ENCODE measurements around the gene ARHGAP31.
"Not testable (repeated sequence)": the region's sequence is repeated elsewhere in the genome, so short reads cannot be mapped to it uniquely, and the experiment has no call there.

The ARHGAP31 gene

DNA sequence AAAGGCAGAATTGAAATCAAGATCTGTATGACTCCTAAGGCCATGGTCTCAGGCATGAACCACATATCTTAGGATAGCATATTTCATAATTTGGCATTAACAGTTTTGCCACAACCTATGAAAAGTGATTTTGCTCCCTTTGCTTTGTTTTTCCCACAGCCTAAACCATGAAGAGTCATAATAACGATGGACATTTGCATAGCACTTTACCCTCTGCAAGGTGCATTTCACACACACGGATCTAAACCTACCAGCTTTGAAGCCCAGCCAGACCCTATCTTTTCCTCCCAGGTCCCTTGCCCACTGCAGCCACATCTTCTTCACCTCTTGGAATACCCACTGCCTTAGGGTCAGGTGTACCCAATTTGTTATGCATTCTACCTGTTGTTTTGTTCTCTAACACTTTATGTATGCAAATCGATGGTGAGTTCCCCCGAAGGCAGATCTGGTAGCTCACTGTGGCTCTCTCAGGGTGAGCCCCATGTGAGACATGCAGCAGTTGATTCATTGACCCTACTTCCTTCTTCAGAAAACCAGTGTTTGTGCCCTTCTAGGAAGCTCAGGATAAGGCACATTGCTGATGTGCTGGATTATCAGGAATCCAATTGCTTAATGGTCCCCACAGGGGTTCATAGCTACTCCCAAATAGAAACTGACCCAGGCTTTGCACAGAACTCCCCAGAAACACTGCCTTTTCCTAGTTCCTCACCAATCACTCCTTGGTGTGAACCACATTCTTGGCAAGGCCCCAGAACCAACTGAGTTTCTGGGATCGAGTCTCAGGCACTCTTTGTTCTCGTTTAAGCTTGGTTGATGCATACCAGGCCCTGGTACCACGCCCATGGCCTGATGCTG is 8.7 kb downstream of the ARHGAP31 start:
- no peak for DNase-seq
- TF ChIP-seq GATA1 (IDR thresholded peaks at IDR 0.05; ENCODE audit: low read depth, low read length) (no peak), POLR2A (IDR thresholded peaks at IDR 0.05; ENCODE audit: low read length) (no peak)

GRCh38 chr3:119304201-119304713 is 10.1 kb downstream of the ARHGAP31 start:
- DNase-seq: no peak
- TF ChIP-seq POLR2A (IDR thresholded peaks at IDR 0.05; ENCODE audit: low read length): no peak
- TF ChIP-seq GATA1 (IDR thresholded peaks at IDR 0.05; ENCODE audit: low read depth, low read length): no peak

- DNase-seq: no peak
Measured at GRCh38 chr3:119305286-119305685, 11.1 kb downstream of the ARHGAP31 start.

DNA sequence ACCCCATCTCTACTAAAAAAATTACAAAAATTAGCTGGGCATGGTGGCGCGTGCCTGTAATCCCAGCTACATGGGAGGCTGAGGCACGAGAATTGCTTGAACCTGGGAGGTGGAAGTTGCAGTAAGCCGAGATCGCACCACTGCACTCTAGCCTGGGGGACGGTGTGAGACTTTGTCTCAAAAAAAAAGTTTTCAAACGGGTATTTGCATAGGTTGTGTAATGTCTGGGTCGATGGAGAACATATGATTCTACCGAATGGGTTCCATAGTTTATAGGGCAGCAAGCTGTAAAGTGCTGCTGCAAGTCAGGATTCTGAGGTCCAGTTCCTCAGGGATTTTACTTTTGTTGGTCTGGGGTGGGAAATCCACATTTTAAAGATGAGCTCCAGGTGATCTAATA is 12.2 kb downstream of the ARHGAP31 start:
- DNase-seq: not testable (repeated sequence)

More at GRCh38 chr3:119305286-119305685, 11.1 kb downstream of the ARHGAP31 start:
- TF ChIP-seq POLR2A (IDR thresholded peaks at IDR 0.05; ENCODE audit: low read length) (no peak), GATA1 (IDR thresholded peaks at IDR 0.05; ENCODE audit: low read depth, low read length) (no peak)

DNA sequence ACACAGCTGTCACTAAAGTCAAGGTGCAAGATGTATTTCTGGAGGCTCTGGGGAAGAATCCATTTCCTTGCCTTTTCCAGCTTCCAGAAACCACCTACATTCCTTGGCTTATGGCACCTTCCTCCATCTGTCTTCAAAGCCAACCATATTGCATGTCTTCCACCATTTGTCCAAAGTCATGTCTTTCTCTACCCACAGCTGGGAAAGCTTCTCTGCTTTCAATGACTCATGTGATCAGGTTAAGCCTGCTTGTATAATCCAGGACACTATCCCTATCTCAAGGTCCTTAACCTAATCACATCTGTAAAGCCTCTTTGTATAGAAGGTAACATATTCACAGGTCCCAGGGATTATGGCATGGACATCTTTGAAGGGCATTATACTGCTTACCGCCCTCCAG is 14.2 kb downstream of the ARHGAP31 start:
- TF ChIP-seq POLR2A (IDR thresholded peaks at IDR 0.05; ENCODE audit: low read length) (no peak), GATA1 (IDR thresholded peaks at IDR 0.05; ENCODE audit: low read depth, low read length) (no peak)
- no peak for DNase-seq

- DNase-seq: no peak
- no peak for TF ChIP-seq GATA1 (IDR thresholded peaks at IDR 0.05; ENCODE audit: low read depth, low read length)
- no peak for TF ChIP-seq POLR2A (IDR thresholded peaks at IDR 0.05; ENCODE audit: low read length)
Measured at GRCh38 chr3:119309591-119309990, 15.4 kb downstream of the ARHGAP31 start.

DNA sequence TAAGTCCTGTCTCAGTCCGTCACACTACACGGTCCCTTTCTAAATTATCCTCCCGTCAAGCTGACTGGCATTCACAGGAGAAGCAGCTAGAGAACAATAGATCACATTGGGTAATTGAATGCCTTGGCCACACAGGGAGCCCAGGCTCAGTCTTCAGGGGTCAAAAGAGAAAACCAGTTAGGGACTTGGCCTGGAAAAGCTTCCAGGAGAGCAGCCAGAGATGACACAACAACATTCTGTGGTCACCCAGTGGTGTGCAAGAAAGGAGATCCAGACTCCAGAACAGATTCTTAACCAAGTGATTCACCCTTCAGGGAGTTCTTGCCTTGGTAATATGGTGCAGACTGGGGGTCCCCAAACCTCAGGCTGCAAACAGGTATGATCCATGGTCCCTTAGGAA is 15.9 kb downstream of the ARHGAP31 start:
- TF ChIP-seq GATA1 (IDR thresholded peaks at IDR 0.05; ENCODE audit: low read depth, low read length) (no peak), POLR2A (IDR thresholded peaks at IDR 0.05; ENCODE audit: low read length) (no peak)
- DNase-seq: no peak

- no peak for DNase-seq
- TF ChIP-seq GATA1 (IDR thresholded peaks at IDR 0.05; ENCODE audit: low read depth, low read length): no peak
- no peak for TF ChIP-seq POLR2A (IDR thresholded peaks at IDR 0.05; ENCODE audit: low read length)
Measured at GRCh38 chr3:119311081-119311925, 17.1 kb downstream of the ARHGAP31 start.

- DNase-seq: no peak
- TF ChIP-seq GATA1 (IDR thresholded peaks at IDR 0.05; ENCODE audit: low read depth, low read length): no peak
- TF ChIP-seq POLR2A (IDR thresholded peaks at IDR 0.05; ENCODE audit: low read length): no peak
Measured at GRCh38 chr3:119313461-119313860, 19.3 kb downstream of the ARHGAP31 start.

DNA sequence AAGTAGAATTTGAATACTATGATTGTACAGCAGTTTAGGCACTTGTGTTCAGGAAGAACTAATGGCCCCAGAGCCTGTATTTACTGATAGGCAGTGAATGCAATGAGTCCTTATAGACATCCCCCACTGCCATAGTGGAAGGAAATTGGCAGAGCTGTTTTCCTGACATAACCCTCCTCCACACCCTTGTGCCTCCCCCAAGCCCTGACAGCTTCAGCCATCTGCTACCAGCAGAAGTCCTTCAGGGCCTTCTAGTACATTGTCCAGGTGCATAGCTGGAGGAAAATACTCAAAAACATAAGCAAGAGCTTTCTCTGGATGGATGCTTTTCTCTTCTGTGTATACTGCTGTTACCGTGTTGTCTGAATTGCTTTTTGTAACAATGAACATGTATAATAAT is 20.6 kb downstream of the ARHGAP31 start:
- no peak for DNase-seq
- TF ChIP-seq GATA1 (IDR thresholded peaks at IDR 0.05; ENCODE audit: low read depth, low read length) (no peak), POLR2A (IDR thresholded peaks at IDR 0.05; ENCODE audit: low read length) (no peak)

- no peak for DNase-seq
- no peak for TF ChIP-seq GATA1 (IDR thresholded peaks at IDR 0.05; ENCODE audit: low read depth, low read length)
- TF ChIP-seq POLR2A (IDR thresholded peaks at IDR 0.05; ENCODE audit: low read length): no peak
Measured at GRCh38 chr3:119315600-119316312, 21.6 kb downstream of the ARHGAP31 start.

DNA sequence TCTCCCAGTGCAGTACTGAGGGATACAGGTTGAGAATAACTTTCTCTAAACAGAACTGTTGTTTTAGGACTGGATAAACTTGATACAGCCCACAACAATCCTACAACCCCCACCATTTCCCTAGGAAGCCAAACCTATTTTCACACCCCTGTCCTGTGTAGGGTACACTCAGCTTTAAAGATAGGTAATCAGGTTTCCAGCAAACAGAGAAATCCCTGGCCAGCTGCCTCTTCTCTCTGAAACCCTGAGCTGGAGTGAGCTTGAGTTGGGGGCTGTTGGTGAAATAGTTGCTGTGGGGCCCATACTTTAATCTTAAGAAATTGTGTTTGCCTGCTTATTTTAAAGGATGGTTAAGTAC is 22.1 kb downstream of the ARHGAP31 start:
- TF ChIP-seq GATA1 (IDR thresholded peaks at IDR 0.05; ENCODE audit: low read depth, low read length) (no peak), POLR2A (IDR thresholded peaks at IDR 0.05; ENCODE audit: low read length) (no peak)
- DNase-seq: no peak

DNA sequence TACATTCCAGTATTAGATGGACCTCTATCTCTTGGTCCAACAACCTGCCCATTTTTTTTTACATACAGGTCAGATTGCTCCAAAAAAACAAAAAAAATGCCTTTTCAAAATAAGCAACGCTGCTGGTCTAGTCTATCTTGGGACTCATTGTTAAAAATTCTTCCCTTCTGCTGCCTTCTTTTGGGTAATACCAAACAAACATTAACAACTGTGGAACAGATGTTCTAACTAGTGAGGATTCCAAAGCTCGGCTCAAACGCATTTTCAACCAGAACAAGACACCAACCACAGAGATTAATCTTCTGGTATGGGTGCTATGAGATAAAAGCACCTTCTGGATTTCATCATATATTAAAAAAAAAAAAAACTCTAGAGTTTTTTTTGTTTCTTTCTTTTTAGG is 24.7 kb downstream of the ARHGAP31 start:
- no peak for TF ChIP-seq POLR2A (IDR thresholded peaks at IDR 0.05; ENCODE audit: low read length)
- no peak for TF ChIP-seq GATA1 (IDR thresholded peaks at IDR 0.05; ENCODE audit: low read depth, low read length)
- peak in 1 of 2 experiments; percentile 18 for DNase-seq

DNA sequence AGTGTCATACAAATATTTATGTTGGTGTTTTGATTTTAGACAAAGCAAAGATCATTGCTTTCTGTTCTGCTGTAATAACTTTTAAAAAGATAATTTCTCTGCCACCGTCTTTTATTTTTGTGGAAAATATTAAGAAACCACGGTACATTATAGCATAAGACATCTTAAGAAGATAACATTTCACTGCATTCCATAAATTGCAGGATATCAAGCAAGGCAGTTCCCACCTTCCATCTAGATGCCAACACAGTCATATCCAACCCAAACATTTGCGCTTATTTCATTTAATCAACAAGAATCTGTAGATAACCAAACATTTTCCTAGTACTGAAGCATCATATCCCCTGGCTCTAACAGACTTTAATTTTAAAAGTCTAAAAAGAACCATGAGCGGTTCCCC is 25.1 kb downstream of the ARHGAP31 start:
- no peak for TF ChIP-seq POLR2A (IDR thresholded peaks at IDR 0.05; ENCODE audit: low read length)
- TF ChIP-seq GATA1 (IDR thresholded peaks at IDR 0.05; ENCODE audit: low read depth, low read length): no peak
- no peak for DNase-seq

DNA sequence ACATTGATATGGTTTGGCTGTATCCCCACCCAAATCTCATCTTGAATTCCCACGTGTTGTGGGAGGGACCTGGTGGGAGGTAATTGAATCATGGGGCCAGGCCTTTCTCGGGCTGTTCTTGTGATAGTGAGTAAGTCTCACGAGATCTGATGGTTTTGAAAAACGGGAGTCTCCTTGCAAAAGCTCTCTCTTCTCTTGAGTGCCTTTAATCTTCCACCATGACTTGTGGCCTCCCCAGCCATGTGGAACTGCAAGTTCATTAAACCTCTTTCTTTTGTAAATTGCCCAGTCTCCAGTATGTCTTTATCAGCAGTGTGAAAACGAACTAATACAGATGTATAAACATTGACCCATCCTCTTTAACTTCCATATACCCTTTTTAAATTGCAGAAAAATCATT is 26.6 kb downstream of the ARHGAP31 start:
- peak; percentile 27 to 54 for DNase-seq
